SK-N-SH treated with all-trans-retinoic acid at 6 μM for 48 hours (cell line): ENCODE results near the gene OR4D2.

ENCODE experiments used
- SNAI2 ChIP-seq: fragments of 250-450 bp; sonication (Bioruptor Pico); IDR thresholded peaks from 2 replicates; pipeline ENCODE4 v1.5.0; 2020; ENCODE audit warnings: mild to moderate bottlenecking, moderate library complexity
- TCF4 ChIP-seq: fragments of 250-450 bp; sonication (Bioruptor Pico); IDR thresholded peaks from 2 replicates; pipeline ENCODE4 v1.8.0; 2021; ENCODE audit warnings: mild to moderate bottlenecking, moderate library complexity, borderline replicate concordance
- ZFP30 ChIP-seq: fragments of 450-650 bp; formaldehyde crosslinking; IDR thresholded peaks from 2 replicates; pipeline ENCODE4 v1.5.0; 2022; ENCODE audit warnings: mild to moderate bottlenecking, moderate library complexity

GRCh38 chr17:58217766-58218165 is 51.0 kb downstream of the OR4D2 start:
- TF ChIP-seq ZFP30 (CRISPR knock-in tag) (no peak), TCF4 (CRISPR knock-in tag) (no peak), SNAI2 (CRISPR knock-in tag) (no peak)
